ENCODE results near the gene BAIAP3. TPM values are rescaled to one million over a fixed set of nuclear protein-coding genes. Genes with fewer than 3 reads are reported as not detected.

BAIAP3 gene
- total RNA-seq, 4 donors from 2014 or later = 1.3 to 4.2 (median 2.3) TPM

- H3K27me3 ChIP-seq = peaks cover 0 to 6% (median 0%) of the 10 kb centered on the region in 4 donors
- intact Hi-C loops (cut with DNase I) = no loop called here
- WGBS = 84% methylated on average over 19 of the region's 31 CpGs
- DNase-seq (ENCODE audit: extremely low spot score) = no peak
- H3K4me3 ChIP-seq = no peak overlapping the region
- TF ChIP-seq, protein P1, sequence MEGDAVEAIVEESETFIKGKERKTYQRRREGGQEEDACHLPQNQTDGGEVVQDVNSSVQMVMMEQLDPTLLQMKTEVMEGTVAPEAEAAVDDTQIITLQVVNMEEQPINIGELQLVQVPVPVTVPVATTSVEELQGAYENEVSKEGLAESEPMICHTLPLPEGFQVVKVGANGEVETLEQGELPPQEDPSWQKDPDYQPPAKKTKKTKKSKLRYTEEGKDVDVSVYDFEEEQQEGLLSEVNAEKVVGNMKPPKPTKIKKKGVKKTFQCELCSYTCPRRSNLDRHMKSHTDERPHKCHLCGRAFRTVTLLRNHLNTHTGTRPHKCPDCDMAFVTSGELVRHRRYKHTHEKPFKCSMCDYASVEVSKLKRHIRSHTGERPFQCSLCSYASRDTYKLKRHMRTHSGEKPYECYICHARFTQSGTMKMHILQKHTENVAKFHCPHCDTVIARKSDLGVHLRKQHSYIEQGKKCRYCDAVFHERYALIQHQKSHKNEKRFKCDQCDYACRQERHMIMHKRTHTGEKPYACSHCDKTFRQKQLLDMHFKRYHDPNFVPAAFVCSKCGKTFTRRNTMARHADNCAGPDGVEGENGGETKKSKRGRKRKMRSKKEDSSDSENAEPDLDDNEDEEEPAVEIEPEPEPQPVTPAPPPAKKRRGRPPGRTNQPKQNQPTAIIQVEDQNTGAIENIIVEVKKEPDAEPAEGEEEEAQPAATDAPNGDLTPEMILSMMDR (IDR thresholded peaks at IDR 0.05) = no peak
- TF ChIP-seq POLR2AphosphoS5 (IDR thresholded peaks at IDR 0.05) (no peak), POLR2A (IDR thresholded peaks at IDR 0.05; ENCODE audit: low read depth) (no peak), EP300 (IDR thresholded peaks at IDR 0.05) (no peak)
- H3K4me1 ChIP-seq = peaks cover 17 to 39% (median 31%) of the 10 kb centered on the region in 4 donors
- no peaks in the 10 kb centered on the region for H3K9me3 ChIP-seq
- H3K36me3 ChIP-seq = peaks cover 18 to 34% (median 33%) of the 10 kb centered on the region in 4 donors
- H3K27ac ChIP-seq (replicated peaks in 1 of 4) = no peak overlapping the region
These were observed 13.9 kb downstream of the BAIAP3 start for GRCh38 chr16:1347286-1347855.

DNA sequence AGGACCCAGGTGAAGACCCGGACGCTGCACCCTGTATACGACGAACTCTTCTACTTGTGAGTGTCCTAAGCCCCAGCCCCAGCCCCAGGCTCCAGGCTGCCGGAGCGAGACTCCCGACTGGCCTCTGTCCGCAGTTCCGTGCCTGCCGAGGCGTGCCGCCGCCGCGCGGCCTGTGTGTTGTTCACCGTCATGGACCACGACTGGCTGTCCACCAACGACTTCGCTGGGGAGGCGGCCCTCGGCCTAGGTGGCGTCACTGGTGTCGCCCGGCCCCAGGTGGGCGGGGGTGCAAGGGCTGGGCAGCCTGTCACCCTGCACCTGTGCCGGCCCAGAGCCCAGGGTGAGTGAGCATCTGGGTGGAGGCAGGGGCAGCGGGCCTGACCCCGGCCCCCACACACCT, 14.5 kb downstream of the BAIAP3 start:
- intact Hi-C loops (cut with DNase I) = no loop called here
- no peak for TF ChIP-seq EP300 (IDR thresholded peaks at IDR 0.05)
- TF ChIP-seq POLR2AphosphoS5 (IDR thresholded peaks at IDR 0.05) = no peak
- TF ChIP-seq, protein P1 (IDR thresholded peaks at IDR 0.05) = no peak
- no peak for TF ChIP-seq POLR2A (IDR thresholded peaks at IDR 0.05; ENCODE audit: low read depth)
- Histone ChIP-seq H3K4me3 (no peak overlapping the region), H3K9me3 (no peaks in the 10 kb centered on the region), H3K4me1 (peaks cover 18 to 39% (median 31%) of the 10 kb centered on the region in 4 donors), H3K27me3 (no peaks in the 10 kb centered on the region), H3K36me3 (peaks cover 18 to 34% (median 33%) of the 10 kb centered on the region in 4 donors), H3K27ac (replicated peaks in 1 of 4) (no peak overlapping the region)
- DNase-seq (ENCODE audit: extremely low spot score) = no peak
- 82% methylated on average over 13 of the region's 29 CpGs for WGBS

DNA sequence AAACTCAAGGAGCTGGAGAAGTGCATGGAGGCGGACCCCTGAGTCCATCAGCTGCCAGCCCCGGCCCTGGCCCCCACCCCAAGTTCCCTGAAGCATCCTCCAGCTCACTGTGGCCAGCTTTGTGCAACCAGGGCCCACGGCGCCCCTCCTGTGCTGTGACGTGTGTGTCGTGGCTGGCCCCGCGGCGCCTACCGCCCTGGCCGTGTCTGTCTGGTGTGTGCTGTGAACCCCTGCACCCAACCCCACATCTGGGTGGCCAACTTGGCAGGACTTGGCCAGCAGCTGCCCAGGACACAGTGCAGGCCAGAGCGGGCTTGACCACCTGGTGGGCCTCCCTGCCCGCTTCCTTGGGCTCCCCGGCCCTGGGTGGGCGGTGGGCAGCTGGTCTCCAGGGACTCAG, 15.0 kb downstream of the BAIAP3 start:
- Histone ChIP-seq H3K27ac (replicated peaks in 1 of 4) (no peak overlapping the region), H3K9me3 (no peaks in the 10 kb centered on the region), H3K4me1 (peaks cover 23 to 39% (median 31%) of the 10 kb centered on the region in 4 donors), H3K27me3 (no peaks in the 10 kb centered on the region), H3K36me3 (peaks cover 18 to 34% (median 33%) of the 10 kb centered on the region in 4 donors), H3K4me3 (no peak overlapping the region)
- intact Hi-C loops (cut with DNase I) = no loop called here
- WGBS = no CpG with 5 or more reads among the region's 15 CpGs
- TF ChIP-seq EP300 (IDR thresholded peaks at IDR 0.05) = no peak
- TF ChIP-seq, protein P1 (IDR thresholded peaks at IDR 0.05) = no peak
- TF ChIP-seq POLR2A (IDR thresholded peaks at IDR 0.05; ENCODE audit: low read depth) = no peak
- TF ChIP-seq POLR2AphosphoS5 (IDR thresholded peaks at IDR 0.05) = no peak
- DNase-seq (ENCODE audit: extremely low spot score) = no peak

DNA sequence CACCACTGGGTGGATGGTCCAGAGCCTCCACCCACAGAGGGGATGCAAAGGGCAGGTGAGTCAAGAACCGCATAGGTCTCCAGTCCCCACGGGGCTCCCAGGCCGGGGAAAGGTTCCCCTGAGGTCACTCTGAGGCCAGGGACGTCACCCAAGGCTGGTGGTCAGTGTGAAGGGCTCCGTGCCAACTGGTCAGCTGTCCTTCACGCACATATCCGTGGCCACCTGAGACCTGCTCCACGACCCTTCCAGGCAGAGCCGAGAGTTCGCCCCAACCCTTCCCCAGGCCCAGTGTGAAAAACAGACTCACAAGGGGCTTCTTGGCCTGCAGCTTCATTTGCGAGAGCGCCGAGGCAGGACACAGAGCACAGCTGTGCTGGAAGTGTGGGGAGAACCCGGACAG, 15.5 kb downstream of the BAIAP3 start:
- no peak for DNase-seq (ENCODE audit: extremely low spot score)
- 80% methylated on average over 7 of the region's 14 CpGs for WGBS
- no peak for TF ChIP-seq EP300 (IDR thresholded peaks at IDR 0.05)
- no peak for TF ChIP-seq POLR2A (IDR thresholded peaks at IDR 0.05; ENCODE audit: low read depth)
- TF ChIP-seq POLR2AphosphoS5 (IDR thresholded peaks at IDR 0.05) = no peak
- TF ChIP-seq, protein P1 (IDR thresholded peaks at IDR 0.05) = no peak
- no peak overlapping the region for H3K27ac ChIP-seq (replicated peaks in 1 of 4)
- peaks cover 24 to 39% (median 34%) of the 10 kb centered on the region in 4 donors for H3K4me1 ChIP-seq
- H3K9me3 ChIP-seq = no peaks in the 10 kb centered on the region
- peaks cover 18 to 34% (median 33%) of the 10 kb centered on the region in 4 donors for H3K36me3 ChIP-seq
- no peaks in the 10 kb centered on the region for H3K27me3 ChIP-seq
- intact Hi-C loops (cut with DNase I) = no loop called here
- no peak overlapping the region for H3K4me3 ChIP-seq

DNA sequence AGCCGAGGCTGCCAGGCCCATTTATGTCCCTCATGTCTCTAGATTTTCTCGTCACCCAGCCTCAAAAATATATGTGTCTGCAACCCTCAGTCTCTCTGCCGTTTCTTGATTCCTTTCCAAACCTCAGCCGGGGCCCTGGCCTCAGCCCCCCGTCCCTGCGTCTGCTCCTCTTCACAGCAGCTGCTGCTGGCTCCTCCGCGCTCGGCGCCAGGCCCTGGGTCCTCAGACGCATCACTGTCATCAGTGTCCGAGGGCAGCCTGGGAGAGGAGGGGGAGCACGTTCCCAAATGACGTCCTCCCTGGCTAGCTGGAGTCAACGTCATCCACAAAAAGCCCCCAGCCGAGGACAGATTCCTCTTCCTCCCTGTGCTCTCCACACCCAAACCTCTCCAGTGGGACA, 15.9 kb downstream of the BAIAP3 start:
- Histone ChIP-seq H3K36me3 (peaks cover 18 to 34% (median 33%) of the 10 kb centered on the region in 4 donors), H3K27ac (replicated peaks in 1 of 4) (no peak overlapping the region), H3K4me3 (no peak overlapping the region), H3K4me1 (peaks cover 24 to 42% (median 38%) of the 10 kb centered on the region in 4 donors), H3K9me3 (no peaks in the 10 kb centered on the region), H3K27me3 (no peaks in the 10 kb centered on the region)
- 82% methylated on average over 16 of the region's 16 CpGs for WGBS
- intact Hi-C loops (cut with DNase I) = no loop called here
- TF ChIP-seq, protein P1 (IDR thresholded peaks at IDR 0.05) = no peak
- no peak for TF ChIP-seq POLR2AphosphoS5 (IDR thresholded peaks at IDR 0.05)
- TF ChIP-seq EP300 (IDR thresholded peaks at IDR 0.05) = no peak
- no peak for TF ChIP-seq POLR2A (IDR thresholded peaks at IDR 0.05; ENCODE audit: low read depth)
- DNase-seq (ENCODE audit: extremely low spot score) = no peak

Data from esophagus muscularis mucosa (tissue), 4 donors.